Measurements from ENCODE around the gene GAB1.

Gene GAB1

DNA sequence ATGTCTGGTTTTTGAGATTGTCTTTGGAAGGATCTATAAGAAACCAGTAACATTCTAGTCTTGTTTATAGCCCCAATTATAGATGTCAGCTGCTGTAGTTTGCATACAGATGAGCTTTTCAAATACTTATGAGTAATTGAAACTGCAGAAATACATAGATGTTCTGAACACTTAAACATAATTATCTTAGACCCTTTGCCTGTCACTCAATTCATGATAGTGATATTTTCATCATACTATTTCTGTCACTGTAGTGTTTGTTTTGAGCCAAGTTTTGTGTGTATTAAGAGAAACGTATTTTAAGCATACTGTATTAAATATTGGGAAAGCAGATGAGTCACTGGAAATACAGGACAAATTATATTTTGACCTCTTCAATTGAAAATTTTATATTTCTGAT is 107.1 kb downstream of the GAB1 start:
- Histone ChIP-seq H3K4me1 (ENCODE audit: control insufficient read depth, insufficient read depth, low read length) (peaks cover 5% of the 10 kb centered on the region; the same call in 1 of the 2 replicates), H3K27me3 (ENCODE audit: control insufficient read depth, insufficient read depth, low read length) (no peaks in the 10 kb centered on the region), H3K27ac (ENCODE audit: low read depth, low read length) (no peak overlapping the region), H3K9me3 (ENCODE audit: control insufficient read depth, insufficient read depth, low read length) (no peaks in the 10 kb centered on the region), H3K9ac (ENCODE audit: low read depth, low read length) (no peak overlapping the region), H3K36me3 (ENCODE audit: control insufficient read depth, insufficient read depth, low read length) (peaks cover 12% of the 10 kb centered on the region; the same call in 1 of the 2 replicates), H3K4me3 (ENCODE audit: low read depth, low read length) (no peak overlapping the region)

DNA sequence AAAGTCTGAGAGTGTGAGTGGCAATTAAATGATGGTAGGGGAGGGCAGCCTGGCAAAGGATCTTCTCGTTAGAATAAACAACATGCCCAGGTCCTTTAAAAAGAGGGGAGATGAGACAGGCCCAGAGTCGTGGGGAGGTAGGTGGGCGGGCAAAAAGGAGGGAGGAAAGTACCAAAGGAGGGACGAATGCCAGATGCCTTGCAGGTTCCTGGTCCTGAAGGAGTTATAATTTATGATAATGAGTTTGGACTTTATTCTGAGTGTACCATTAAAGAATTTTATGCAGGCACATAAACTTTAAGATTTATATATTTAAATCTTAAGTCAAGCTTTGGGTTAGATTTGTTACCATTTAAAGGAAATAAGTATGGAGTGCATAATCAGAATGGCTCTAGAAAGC is 114.5 kb downstream of the GAB1 start:
- no peaks in the 10 kb centered on the region for H3K36me3 ChIP-seq (ENCODE audit: control insufficient read depth, insufficient read depth, low read length)
- peaks cover 10% of the 10 kb centered on the region; the same call in 1 of the 2 replicates for H3K4me1 ChIP-seq (ENCODE audit: control insufficient read depth, insufficient read depth, low read length)
- no peaks in the 10 kb centered on the region for H3K27me3 ChIP-seq (ENCODE audit: control insufficient read depth, insufficient read depth, low read length)

DNA sequence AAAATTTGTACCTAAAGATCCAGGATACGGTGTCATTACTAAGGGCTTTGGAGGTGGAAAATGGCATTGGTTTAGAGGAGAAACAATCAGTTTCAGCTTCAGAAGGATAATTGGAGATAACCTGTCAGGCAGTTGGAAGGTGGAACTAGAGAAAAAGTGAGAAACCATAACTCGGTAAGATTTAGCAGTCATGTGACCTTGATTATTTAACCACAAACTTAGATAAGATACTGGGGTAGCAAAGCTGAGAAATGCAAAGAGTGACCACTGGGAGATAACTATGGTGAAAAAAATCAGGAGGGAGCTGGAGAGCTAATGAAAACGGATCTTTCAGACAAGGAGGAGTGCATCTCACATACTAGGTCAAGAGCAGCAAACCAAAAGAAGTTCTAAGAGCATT is 118.5 kb downstream of the GAB1 start:
- Histone ChIP-seq H3K9ac (ENCODE audit: low read depth, low read length) (no peak overlapping the region), H3K4me1 (ENCODE audit: control insufficient read depth, insufficient read depth, low read length) (peaks cover 10% of the 10 kb centered on the region; the same call in 1 of the 2 replicates), H3K36me3 (ENCODE audit: control insufficient read depth, insufficient read depth, low read length) (peaks cover 12% of the 10 kb centered on the region; the same call in 1 of the 2 replicates), H3K27me3 (ENCODE audit: control insufficient read depth, insufficient read depth, low read length) (no peaks in the 10 kb centered on the region), H3K9me3 (ENCODE audit: control insufficient read depth, insufficient read depth, low read length) (no peaks in the 10 kb centered on the region), H3K4me3 (ENCODE audit: low read depth, low read length) (no peak overlapping the region), H3K27ac (ENCODE audit: low read depth, low read length) (no peak overlapping the region)

More for the DNA sequence above, 114.5 kb downstream of the GAB1 start:
- Histone ChIP-seq H3K9ac (ENCODE audit: low read depth, low read length) (no peak overlapping the region), H3K27ac (ENCODE audit: low read depth, low read length) (no peak overlapping the region), H3K4me3 (ENCODE audit: low read depth, low read length) (no peak overlapping the region), H3K9me3 (ENCODE audit: control insufficient read depth, insufficient read depth, low read length) (no peaks in the 10 kb centered on the region)

DNA sequence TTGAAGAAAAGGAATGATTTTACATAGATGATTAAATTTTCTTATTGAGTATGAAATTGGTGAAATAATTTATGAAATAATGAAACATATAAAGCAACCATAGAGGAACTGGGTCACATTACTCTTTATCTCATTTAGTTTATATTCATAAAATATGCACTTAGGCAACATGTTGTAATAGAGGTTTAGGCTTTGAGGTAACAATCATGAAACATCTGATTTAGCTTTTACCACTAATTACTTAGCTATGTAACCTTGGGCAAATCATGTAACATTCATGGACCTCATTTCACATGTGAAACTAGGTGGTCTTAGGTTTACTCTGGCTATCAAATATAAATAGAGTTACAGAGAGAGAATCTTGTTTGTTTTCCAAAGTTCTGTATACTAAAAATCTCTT is 122.3 kb downstream of the GAB1 start:
- Histone ChIP-seq H3K9me3 (ENCODE audit: control insufficient read depth, insufficient read depth, low read length) (no peaks in the 10 kb centered on the region), H3K27me3 (ENCODE audit: control insufficient read depth, insufficient read depth, low read length) (no peaks in the 10 kb centered on the region), H3K27ac (ENCODE audit: low read depth, low read length) (no peak overlapping the region), H3K36me3 (ENCODE audit: control insufficient read depth, insufficient read depth, low read length) (peaks cover 32% of the 10 kb centered on the region), H3K4me3 (ENCODE audit: low read depth, low read length) (no peak overlapping the region), H3K4me1 (ENCODE audit: control insufficient read depth, insufficient read depth, low read length) (peaks cover 10% of the 10 kb centered on the region; the same call in 1 of the 2 replicates), H3K9ac (ENCODE audit: low read depth, low read length) (no peak overlapping the region)

DNA sequence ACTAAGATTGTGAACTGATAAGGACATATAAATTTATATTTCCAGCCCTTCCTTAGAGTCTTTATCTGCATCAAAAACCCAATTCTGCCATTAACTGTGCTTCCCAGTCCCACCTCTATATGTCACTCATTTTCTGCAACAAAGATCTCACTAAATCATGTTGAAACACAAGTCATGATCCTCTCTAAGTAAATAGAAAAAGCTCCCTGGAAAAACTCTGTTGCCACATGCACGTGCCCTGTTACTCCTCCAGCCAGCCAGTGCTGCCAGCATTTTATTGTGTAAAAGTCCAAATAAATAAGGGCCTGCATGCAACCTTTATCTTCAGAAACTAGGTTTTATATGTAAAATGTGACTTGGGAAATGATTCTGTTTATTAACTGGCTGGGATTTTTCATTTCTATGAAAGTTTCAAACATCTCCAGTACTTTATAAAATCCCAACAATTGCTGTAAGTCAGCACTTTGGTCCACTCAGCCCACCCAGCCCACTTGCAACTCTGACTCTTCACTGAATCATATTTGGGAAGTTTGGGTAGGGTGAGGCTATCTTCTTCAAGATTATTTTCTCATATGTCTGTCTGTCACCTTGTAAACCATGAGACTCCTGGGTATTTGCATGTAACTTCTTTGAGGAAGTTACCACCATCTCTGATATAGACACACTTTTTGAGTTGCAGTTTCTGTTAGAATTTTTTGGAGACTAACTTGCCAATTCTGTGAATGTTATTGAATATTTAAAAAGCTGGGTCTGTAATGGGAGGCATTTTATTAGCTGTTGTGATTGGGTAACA is 136.9 kb downstream of the GAB1 start:
- Histone ChIP-seq H3K9ac (ENCODE audit: low read depth, low read length) (no peak overlapping the region), H3K4me3 (ENCODE audit: low read depth, low read length) (no peak overlapping the region), H3K36me3 (ENCODE audit: control insufficient read depth, insufficient read depth, low read length) (peaks cover 17% of the 10 kb centered on the region), H3K9me3 (ENCODE audit: control insufficient read depth, insufficient read depth, low read length) (no peaks in the 10 kb centered on the region), H3K27me3 (ENCODE audit: control insufficient read depth, insufficient read depth, low read length) (no peaks in the 10 kb centered on the region), H3K27ac (ENCODE audit: low read depth, low read length) (no peak overlapping the region), H3K4me1 (ENCODE audit: control insufficient read depth, insufficient read depth, low read length) (no peaks in the 10 kb centered on the region)

DNA sequence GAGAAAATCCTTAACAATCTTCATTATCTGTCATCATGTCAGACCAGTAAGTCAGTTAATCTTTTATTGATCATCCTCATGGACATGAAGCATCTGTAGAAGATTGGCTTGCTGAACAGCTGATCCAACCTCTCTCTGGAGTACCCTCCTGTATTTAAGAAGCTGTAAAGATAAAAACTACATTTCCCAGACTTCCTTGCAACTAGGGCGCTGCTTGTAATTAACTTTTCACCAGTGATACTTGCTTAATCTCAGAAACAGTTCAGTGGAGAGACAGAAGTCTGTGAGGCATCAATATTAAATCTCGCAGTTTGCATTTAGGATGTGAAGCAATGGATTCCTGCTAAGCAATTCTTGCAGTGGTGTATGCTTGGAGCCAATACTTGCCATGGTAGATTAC is 140.8 kb downstream of the GAB1 start:
- Histone ChIP-seq H3K27ac (ENCODE audit: low read depth, low read length) (no peak overlapping the region), H3K9me3 (ENCODE audit: control insufficient read depth, insufficient read depth, low read length) (no peaks in the 10 kb centered on the region), H3K36me3 (ENCODE audit: control insufficient read depth, insufficient read depth, low read length) (no peaks in the 10 kb centered on the region), H3K9ac (ENCODE audit: low read depth, low read length) (no peak overlapping the region), H3K27me3 (ENCODE audit: control insufficient read depth, insufficient read depth, low read length) (no peaks in the 10 kb centered on the region), H3K4me1 (ENCODE audit: control insufficient read depth, insufficient read depth, low read length) (no peaks in the 10 kb centered on the region), H3K4me3 (ENCODE audit: low read depth, low read length) (no peak overlapping the region)

DNA sequence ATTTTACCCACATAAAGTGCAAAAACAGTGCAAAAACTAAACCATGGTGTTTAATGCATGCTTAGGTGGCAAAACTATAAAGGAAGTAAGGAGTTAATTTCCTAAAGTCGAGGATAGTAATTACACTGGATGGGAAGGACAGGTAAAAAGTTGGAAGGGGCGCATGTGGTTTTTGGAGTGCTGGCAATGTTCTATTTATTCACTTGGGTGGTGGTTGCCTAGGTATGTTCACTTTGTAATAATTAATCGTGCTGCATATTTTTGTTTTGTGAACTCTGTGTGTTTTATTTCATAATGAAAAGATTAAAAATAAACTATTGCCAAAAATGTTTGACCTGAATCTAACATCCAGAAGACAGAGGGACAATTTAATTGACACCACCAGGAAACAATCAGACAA is 144.7 kb downstream of the GAB1 start:
- Histone ChIP-seq H3K9me3 (ENCODE audit: control insufficient read depth, insufficient read depth, low read length) (no peaks in the 10 kb centered on the region), H3K36me3 (ENCODE audit: control insufficient read depth, insufficient read depth, low read length) (no peaks in the 10 kb centered on the region), H3K27me3 (ENCODE audit: control insufficient read depth, insufficient read depth, low read length) (no peaks in the 10 kb centered on the region), H3K4me3 (ENCODE audit: low read depth, low read length) (no peak overlapping the region), H3K9ac (ENCODE audit: low read depth, low read length) (no peak overlapping the region), H3K4me1 (ENCODE audit: control insufficient read depth, insufficient read depth, low read length) (no peaks in the 10 kb centered on the region), H3K27ac (ENCODE audit: low read depth, low read length) (no peak overlapping the region)

DNA sequence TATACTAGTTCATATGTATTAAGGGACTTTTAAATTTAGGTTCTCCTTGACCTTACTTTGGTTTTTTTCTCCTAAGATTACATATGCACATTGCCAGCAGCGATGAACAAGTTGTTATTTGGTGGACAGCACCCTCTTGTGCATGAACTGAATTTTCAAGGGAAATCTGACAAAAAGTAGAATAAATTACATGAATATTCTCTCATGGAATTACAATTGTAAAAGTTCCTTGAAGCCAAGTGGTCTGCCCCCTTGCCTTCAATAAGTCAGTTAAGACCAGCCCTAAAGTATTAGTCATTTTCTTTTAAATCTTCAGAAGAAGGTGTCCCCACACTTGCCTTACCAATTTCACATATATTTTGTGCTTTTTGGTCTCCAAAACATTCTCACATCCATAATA is 146.2 kb downstream of the GAB1 start:
- no peaks in the 10 kb centered on the region for H3K36me3 ChIP-seq (ENCODE audit: control insufficient read depth, insufficient read depth, low read length)
- no peaks in the 10 kb centered on the region for H3K4me1 ChIP-seq (ENCODE audit: control insufficient read depth, insufficient read depth, low read length)
- no peak overlapping the region for H3K27ac ChIP-seq (ENCODE audit: low read depth, low read length)
- H3K27me3 ChIP-seq (ENCODE audit: control insufficient read depth, insufficient read depth, low read length) = no peaks in the 10 kb centered on the region
- no peak overlapping the region for H3K4me3 ChIP-seq (ENCODE audit: low read depth, low read length)
- H3K9me3 ChIP-seq (ENCODE audit: control insufficient read depth, insufficient read depth, low read length) = no peaks in the 10 kb centered on the region
- H3K9ac ChIP-seq (ENCODE audit: low read depth, low read length) = no peak overlapping the region

DNA sequence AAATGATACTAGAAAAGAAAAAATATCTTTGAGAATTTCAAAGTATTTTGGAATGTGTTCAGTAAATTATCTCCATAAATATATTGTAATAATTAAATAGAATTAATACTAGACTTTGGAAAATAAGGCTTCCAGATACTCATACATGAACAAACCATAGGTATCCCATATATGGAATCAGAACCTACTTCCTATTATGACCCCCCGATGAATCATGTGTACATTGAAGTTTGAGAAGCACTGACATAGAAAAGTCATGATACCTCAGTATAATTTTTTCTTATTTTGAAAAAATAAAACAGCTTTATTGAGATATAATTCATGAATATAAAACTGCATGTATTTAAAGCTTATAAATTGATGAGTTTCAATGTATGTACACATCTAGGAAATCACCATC is 149.6 kb downstream of the GAB1 start:
- no peaks in the 10 kb centered on the region for H3K36me3 ChIP-seq (ENCODE audit: control insufficient read depth, insufficient read depth, low read length)
- no peaks in the 10 kb centered on the region for H3K27me3 ChIP-seq (ENCODE audit: control insufficient read depth, insufficient read depth, low read length)
- no peak overlapping the region for H3K4me3 ChIP-seq (ENCODE audit: low read depth, low read length)
- H3K4me1 ChIP-seq (ENCODE audit: control insufficient read depth, insufficient read depth, low read length) = no peaks in the 10 kb centered on the region
- H3K27ac ChIP-seq (ENCODE audit: low read depth, low read length) = no peak overlapping the region
- no peaks in the 10 kb centered on the region for H3K9me3 ChIP-seq (ENCODE audit: control insufficient read depth, insufficient read depth, low read length)
- H3K9ac ChIP-seq (ENCODE audit: low read depth, low read length) = no peak overlapping the region

DNA sequence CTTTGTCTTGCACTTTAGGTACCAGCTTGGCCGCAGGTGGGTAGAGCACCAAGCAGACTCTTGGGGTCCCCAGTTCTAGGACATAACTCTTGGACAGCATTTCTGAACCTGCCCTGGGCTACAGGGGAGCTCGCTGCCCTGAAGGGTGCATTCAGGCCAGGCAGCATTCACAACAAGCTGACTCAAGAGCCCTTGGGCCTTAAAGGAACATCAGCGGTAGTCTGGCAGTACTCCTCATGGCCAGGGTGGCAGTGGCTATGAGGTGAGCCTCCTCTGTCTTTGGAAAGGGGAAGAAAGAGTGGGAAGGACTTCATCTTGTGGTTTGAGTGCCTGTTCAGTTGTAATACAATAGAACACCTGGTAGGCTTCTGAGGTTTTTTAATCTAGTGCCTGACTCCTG is 152.0 kb downstream of the GAB1 start:
- Histone ChIP-seq H3K27ac (ENCODE audit: low read depth, low read length) (no peak overlapping the region), H3K4me3 (ENCODE audit: low read depth, low read length) (no peak overlapping the region), H3K9ac (ENCODE audit: low read depth, low read length) (no peak overlapping the region), H3K27me3 (ENCODE audit: control insufficient read depth, insufficient read depth, low read length) (no peaks in the 10 kb centered on the region), H3K4me1 (ENCODE audit: control insufficient read depth, insufficient read depth, low read length) (no peaks in the 10 kb centered on the region), H3K9me3 (ENCODE audit: control insufficient read depth, insufficient read depth, low read length) (no peaks in the 10 kb centered on the region), H3K36me3 (ENCODE audit: control insufficient read depth, insufficient read depth, low read length) (no peaks in the 10 kb centered on the region)

DNA sequence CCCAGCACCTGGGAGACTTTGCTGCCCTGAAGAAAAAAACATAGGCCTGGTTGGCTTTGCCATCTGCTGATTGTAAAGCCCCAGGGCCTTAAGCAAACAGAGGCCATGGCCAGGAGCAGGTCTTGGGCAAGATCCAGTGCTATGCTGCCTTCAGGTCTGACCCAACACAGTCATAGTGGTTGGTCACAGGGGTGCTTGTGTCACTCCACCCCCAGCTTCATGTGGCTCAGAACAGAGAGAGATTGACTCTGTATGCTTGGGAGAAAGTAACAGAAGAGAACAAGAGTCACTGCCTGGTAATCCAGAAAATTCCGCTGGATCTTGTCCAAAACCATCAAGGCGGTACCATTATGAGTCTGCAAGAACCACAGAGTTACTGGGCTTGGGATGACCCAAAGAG is 152.4 kb downstream of the GAB1 start:
- Histone ChIP-seq H3K27me3 (ENCODE audit: control insufficient read depth, insufficient read depth, low read length) (no peaks in the 10 kb centered on the region), H3K9me3 (ENCODE audit: control insufficient read depth, insufficient read depth, low read length) (no peaks in the 10 kb centered on the region), H3K36me3 (ENCODE audit: control insufficient read depth, insufficient read depth, low read length) (no peaks in the 10 kb centered on the region), H3K4me1 (ENCODE audit: control insufficient read depth, insufficient read depth, low read length) (no peaks in the 10 kb centered on the region), H3K9ac (ENCODE audit: low read depth, low read length) (no peak overlapping the region), H3K4me3 (ENCODE audit: low read depth, low read length) (no peak overlapping the region), H3K27ac (ENCODE audit: low read depth, low read length) (no peak overlapping the region)
